ENCODE data around the gene GNB5.

GNB5 gene

DNA sequence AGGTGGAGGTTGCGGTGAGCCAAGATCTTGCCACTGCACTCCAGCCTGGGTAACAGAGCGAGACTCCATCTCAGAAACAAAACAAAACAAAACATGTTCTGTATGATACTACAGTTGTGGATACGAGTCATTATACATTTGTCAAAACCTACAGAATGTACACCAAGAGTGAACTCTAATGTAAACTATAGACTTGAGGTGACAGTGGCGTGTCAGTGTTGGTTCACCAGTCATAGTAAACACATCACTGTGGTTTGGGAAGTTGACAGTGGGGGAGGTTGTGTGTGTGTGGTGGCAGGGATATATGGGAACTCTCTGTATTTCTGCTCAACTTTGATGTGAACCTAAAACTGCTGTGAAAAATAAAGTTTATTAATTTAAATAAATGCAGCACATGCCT, 33.0 kb upstream of the GNB5 start:
- Histone ChIP-seq H3K4me1 (ENCODE audit: control insufficient read depth, insufficient read depth, low read depth, low read length) (peaks cover 2% of the 10 kb centered on the region), H3K4me3 (ENCODE audit: insufficient read depth in 1 of 2, low read depth in 1 of 2, low read length in 2 of 2) (no peak overlapping the region), H2AFZ (ENCODE audit: low read depth, low read length) (no peak overlapping the region), H4K8ac (ENCODE audit: low read length) (no peak overlapping the region), H3K23ac (ENCODE audit: low read length in 2 of 2) (no peak overlapping the region), H3K27me3 (ENCODE audit: control insufficient read depth in 1 of 2, insufficient read depth in 1 of 2, low read length in 2 of 2) (no peaks in the 10 kb centered on the region), H2BK5ac (ENCODE audit: low read depth, low read length, poor library complexity, severe bottlenecking) (no peak overlapping the region), H3K9me3 (ENCODE audit: control insufficient read depth, low read length) (no peaks in the 10 kb centered on the region), H3K79me1 (replicated peaks; ENCODE audit: low read length, poor library complexity, severe bottlenecking) (no peaks in the 10 kb centered on the region), H3K14ac (ENCODE audit: low read length in 2 of 2) (no peak overlapping the region), H4K91ac (ENCODE audit: low read length) (no peak overlapping the region), H3K9ac (ENCODE audit: low read length) (no peak overlapping the region), H3K27ac (ENCODE audit: low read length, poor library complexity, severe bottlenecking) (no peak overlapping the region), H3K4me2 (ENCODE audit: low read length, poor library complexity, severe bottlenecking) (no peak overlapping the region), H3K36me3 (ENCODE audit: control insufficient read depth in 1 of 2, insufficient read depth in 2 of 2, low read depth in 1 of 2, low read length in 2 of 2) (no peaks in the 10 kb centered on the region), H2AK5ac (ENCODE audit: low read length, severe bottlenecking) (no peak overlapping the region), H3K18ac (ENCODE audit: low read depth in 1 of 2, low read length in 2 of 2) (no peak overlapping the region), H3K4ac (ENCODE audit: low read depth in 1 of 2, low read length in 2 of 2) (no peak overlapping the region), H2BK12ac (ENCODE audit: low read length in 2 of 2) (no peak overlapping the region), H2BK15ac (ENCODE audit: low read depth, poor library complexity, severe bottlenecking) (no peak overlapping the region), H2BK120ac (ENCODE audit: low read depth, low read length) (no peak overlapping the region)
- peak; percentile 24 for DNase-seq
- 31% methylated on average over 1 of the region's 4 CpGs for WGBS

DNA sequence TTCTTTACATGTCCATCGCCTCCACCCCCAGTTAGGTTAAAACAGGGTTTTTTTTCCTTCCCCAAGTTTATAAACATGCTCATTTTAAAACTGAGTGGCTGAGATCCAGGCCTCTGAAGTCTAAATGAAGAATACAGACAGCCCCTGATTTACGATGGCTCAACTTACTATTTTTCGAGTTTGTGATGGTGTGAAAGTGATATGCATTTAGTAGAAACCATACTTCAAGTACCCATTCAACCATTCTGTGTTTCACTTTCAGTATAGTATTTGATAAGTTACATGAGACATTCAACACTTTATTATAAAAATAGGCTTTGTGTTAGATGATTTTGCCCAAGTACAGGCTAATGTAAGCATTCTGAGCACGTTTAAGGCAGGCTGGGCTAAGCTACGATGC, 30.5 kb upstream of the GNB5 start:
- Histone ChIP-seq H3K79me1 (replicated peaks; ENCODE audit: low read length, poor library complexity, severe bottlenecking) (no peaks in the 10 kb centered on the region), H2BK12ac (ENCODE audit: low read length in 2 of 2) (no peak overlapping the region), H3K9me3 (ENCODE audit: control insufficient read depth, low read length) (no peaks in the 10 kb centered on the region), H2AK5ac (ENCODE audit: low read length, severe bottlenecking) (no peak overlapping the region), H3K27ac (ENCODE audit: low read length, poor library complexity, severe bottlenecking) (no peak overlapping the region), H3K4me1 (ENCODE audit: control insufficient read depth, insufficient read depth, low read depth, low read length) (peaks cover 3% of the 10 kb centered on the region), H2AFZ (ENCODE audit: low read depth, low read length) (no peak overlapping the region), H3K27me3 (ENCODE audit: control insufficient read depth in 1 of 2, insufficient read depth in 1 of 2, low read length in 2 of 2) (no peaks in the 10 kb centered on the region), H3K9ac (ENCODE audit: low read length) (no peak overlapping the region), H3K14ac (ENCODE audit: low read length in 2 of 2) (no peak overlapping the region), H3K4ac (ENCODE audit: low read depth in 1 of 2, low read length in 2 of 2) (no peak overlapping the region), H3K4me2 (ENCODE audit: low read length, poor library complexity, severe bottlenecking) (no peak overlapping the region), H3K4me3 (ENCODE audit: insufficient read depth in 1 of 2, low read depth in 1 of 2, low read length in 2 of 2) (no peak overlapping the region), H3K23ac (ENCODE audit: low read length in 2 of 2) (no peak overlapping the region), H4K8ac (ENCODE audit: low read length) (no peak overlapping the region), H2BK5ac (ENCODE audit: low read depth, low read length, poor library complexity, severe bottlenecking) (no peak overlapping the region), H4K91ac (ENCODE audit: low read length) (no peak overlapping the region), H3K18ac (ENCODE audit: low read depth in 1 of 2, low read length in 2 of 2) (no peak overlapping the region), H3K36me3 (ENCODE audit: control insufficient read depth in 1 of 2, insufficient read depth in 2 of 2, low read depth in 1 of 2, low read length in 2 of 2) (peaks cover 0 to 4% of the 10 kb centered on the region in 2 experiments), H2BK15ac (ENCODE audit: low read depth, poor library complexity, severe bottlenecking) (no peak overlapping the region), H2BK120ac (ENCODE audit: low read depth, low read length) (no peak overlapping the region)
- 100% methylated on average over 1 of the region's 5 CpGs for WGBS
- no peak for DNase-seq

DNA sequence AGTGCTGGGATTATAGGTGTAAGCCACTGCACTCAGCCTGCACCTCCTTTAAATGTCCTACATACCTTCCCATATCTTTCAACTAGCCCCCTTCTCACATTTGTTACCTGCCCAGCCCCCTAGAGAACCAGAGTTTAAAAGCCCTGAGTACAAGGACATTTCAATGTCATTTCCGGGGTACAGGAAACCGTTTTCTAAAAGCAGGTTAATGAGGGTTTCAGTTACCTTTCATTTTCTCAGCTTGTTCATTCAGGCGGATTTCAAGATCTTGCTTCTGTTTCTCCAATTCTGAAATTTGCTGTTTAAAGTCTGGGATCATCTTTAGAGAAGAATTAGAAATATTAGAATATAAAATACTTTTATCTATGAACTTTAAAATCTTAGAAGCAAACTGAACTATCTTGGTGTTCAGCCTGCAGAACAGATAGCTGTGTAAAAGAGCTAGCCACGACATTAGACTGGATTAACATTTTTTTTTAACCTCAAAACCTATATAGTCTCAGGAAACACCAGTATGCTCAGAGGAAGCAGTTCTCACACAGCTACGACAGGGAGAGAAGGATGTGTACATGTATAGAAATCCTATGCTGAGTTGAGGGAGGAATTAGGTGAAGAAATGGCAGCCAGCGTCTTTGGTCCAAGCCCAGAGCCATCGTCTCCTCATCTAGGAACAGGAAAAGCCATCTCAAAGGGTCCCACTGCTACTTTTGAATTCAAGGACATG, 29.9 kb upstream of the GNB5 start:
- Histone ChIP-seq H3K18ac (ENCODE audit: low read depth in 1 of 2, low read length in 2 of 2) (no peak overlapping the region), H2AK5ac (ENCODE audit: low read length, severe bottlenecking) (no peak overlapping the region), H3K79me1 (replicated peaks; ENCODE audit: low read length, poor library complexity, severe bottlenecking) (no peaks in the 10 kb centered on the region), H3K27ac (ENCODE audit: low read length, poor library complexity, severe bottlenecking) (no peak overlapping the region), H3K14ac (ENCODE audit: low read length in 2 of 2) (no peak overlapping the region), H3K9ac (ENCODE audit: low read length) (no peak overlapping the region), H3K4me3 (ENCODE audit: insufficient read depth in 1 of 2, low read depth in 1 of 2, low read length in 2 of 2) (no peak overlapping the region), H3K4me2 (ENCODE audit: low read length, poor library complexity, severe bottlenecking) (no peak overlapping the region), H3K27me3 (ENCODE audit: control insufficient read depth in 1 of 2, insufficient read depth in 1 of 2, low read length in 2 of 2) (no peaks in the 10 kb centered on the region), H4K91ac (ENCODE audit: low read length) (no peak overlapping the region), H2BK5ac (ENCODE audit: low read depth, low read length, poor library complexity, severe bottlenecking) (no peak overlapping the region), H4K8ac (ENCODE audit: low read length) (no peak overlapping the region), H3K23ac (ENCODE audit: low read length in 2 of 2) (no peak overlapping the region), H3K36me3 (ENCODE audit: control insufficient read depth in 1 of 2, insufficient read depth in 2 of 2, low read depth in 1 of 2, low read length in 2 of 2) (peaks cover 0 to 4% of the 10 kb centered on the region in 2 experiments), H2BK120ac (ENCODE audit: low read depth, low read length) (no peak overlapping the region), H3K4me1 (ENCODE audit: control insufficient read depth, insufficient read depth, low read depth, low read length) (peaks cover 3% of the 10 kb centered on the region), H2BK12ac (ENCODE audit: low read length in 2 of 2) (no peak overlapping the region), H3K9me3 (ENCODE audit: control insufficient read depth, low read length) (no peaks in the 10 kb centered on the region), H2BK15ac (ENCODE audit: low read depth, poor library complexity, severe bottlenecking) (no peak overlapping the region), H3K4ac (ENCODE audit: low read depth in 1 of 2, low read length in 2 of 2) (no peak overlapping the region), H2AFZ (ENCODE audit: low read depth, low read length) (no peak overlapping the region)
- 93% methylated on average over 6 of the region's 7 CpGs for WGBS
- DNase-seq: no peak

DNA sequence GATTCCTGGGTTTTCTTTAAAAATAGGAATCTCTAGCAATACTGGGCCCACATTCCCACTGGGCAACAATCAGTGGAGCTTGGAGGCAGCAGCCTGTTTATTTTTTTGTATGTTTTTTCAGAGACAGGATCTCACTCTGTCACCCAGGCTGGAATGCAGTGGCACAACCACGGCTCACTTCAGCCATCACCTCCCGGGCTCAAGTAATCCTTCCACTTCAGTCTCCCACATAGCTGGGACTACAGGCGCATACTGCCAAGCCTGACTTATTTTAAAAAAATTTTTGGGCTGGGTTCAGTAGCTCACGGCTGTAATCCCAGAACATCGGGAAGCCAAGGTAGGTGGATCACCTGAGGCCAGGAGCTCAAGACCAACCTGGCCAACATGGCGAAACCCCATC, 29.1 kb upstream of the GNB5 start:
- Histone ChIP-seq H4K91ac (ENCODE audit: low read length) (no peak overlapping the region), H3K27ac (ENCODE audit: low read length, poor library complexity, severe bottlenecking) (no peak overlapping the region), H3K27me3 (ENCODE audit: control insufficient read depth in 1 of 2, insufficient read depth in 1 of 2, low read length in 2 of 2) (no peaks in the 10 kb centered on the region), H3K14ac (ENCODE audit: low read length in 2 of 2) (no peak overlapping the region), H2BK15ac (ENCODE audit: low read depth, poor library complexity, severe bottlenecking) (no peak overlapping the region), H3K4me1 (ENCODE audit: control insufficient read depth, insufficient read depth, low read depth, low read length) (peaks cover 3% of the 10 kb centered on the region), H3K9ac (ENCODE audit: low read length) (no peak overlapping the region), H3K23ac (ENCODE audit: low read length in 2 of 2) (no peak overlapping the region), H4K8ac (ENCODE audit: low read length) (no peak overlapping the region), H3K79me1 (replicated peaks; ENCODE audit: low read length, poor library complexity, severe bottlenecking) (no peaks in the 10 kb centered on the region), H3K4me2 (ENCODE audit: low read length, poor library complexity, severe bottlenecking) (no peak overlapping the region), H2AFZ (ENCODE audit: low read depth, low read length) (no peak overlapping the region), H2BK5ac (ENCODE audit: low read depth, low read length, poor library complexity, severe bottlenecking) (no peak overlapping the region), H2AK5ac (ENCODE audit: low read length, severe bottlenecking) (no peak overlapping the region), H3K4ac (ENCODE audit: low read depth in 1 of 2, low read length in 2 of 2) (no peak overlapping the region), H2BK120ac (ENCODE audit: low read depth, low read length) (no peak overlapping the region), H3K4me3 (ENCODE audit: insufficient read depth in 1 of 2, low read depth in 1 of 2, low read length in 2 of 2) (no peak overlapping the region), H3K36me3 (ENCODE audit: control insufficient read depth in 1 of 2, insufficient read depth in 2 of 2, low read depth in 1 of 2, low read length in 2 of 2) (peaks cover 0 to 4% of the 10 kb centered on the region in 2 experiments), H2BK12ac (ENCODE audit: low read length in 2 of 2) (no peak overlapping the region), H3K18ac (ENCODE audit: low read depth in 1 of 2, low read length in 2 of 2) (no peak overlapping the region), H3K9me3 (ENCODE audit: control insufficient read depth, low read length) (no peaks in the 10 kb centered on the region)
- DNase-seq: no peak
- WGBS: 62% methylated on average over 4 of the region's 6 CpGs
